ENCODE measurements around the gene CTXN1. TPM values are rescaled to one million over a fixed set of nuclear protein-coding genes. Genes with fewer than 3 reads are reported as not detected.
"Not testable (repeated sequence)": the region's sequence is repeated elsewhere in the genome, so short reads cannot be mapped to it uniquely, and the experiment has no call there.

Gene CTXN1
- 10 to 100 TPM in 2 of 3 donors, 1 to 10 TPM in 1; 10.0 to 16.1 (median 11.5) TPM for polyA plus RNA-seq (ENCODE audit: insufficient read length in 3 of 3)

GRCh38 chr19:7926021-7926726 is at the start of gene CTXN1:
Gene CTXN1, minus strand, starts transcription at chr19:7926135. Its CDS starts 597 bp downstream, at chr19:7925538.
- no peak for DNase-seq (ENCODE audit: low read depth in 3 of 3, low spot score in 2 of 3)

- no peak for DNase-seq (ENCODE audit: low read depth in 3 of 3, low spot score in 2 of 3)
Observed at GRCh38 chr19:7975037-7975436, 49.1 kb upstream of the CTXN1 start.

GRCh38 chr19:7973883-7974282 is 47.9 kb upstream of the CTXN1 start:
- no peak for DNase-seq (ENCODE audit: low read depth in 3 of 3, low spot score in 2 of 3)

- DNase-seq (ENCODE audit: low read depth in 3 of 3, low spot score in 2 of 3), result no peak
Observed at GRCh38 chr19:7971553-7972520, 45.9 kb upstream of the CTXN1 start.

- no peak for DNase-seq (ENCODE audit: low read depth in 3 of 3, low spot score in 2 of 3)
Observed at GRCh38 chr19:7970716-7971448, 44.9 kb upstream of the CTXN1 start.

- DNase-seq (ENCODE audit: low read depth in 3 of 3, low spot score in 2 of 3), result no peak
Observed at GRCh38 chr19:7969555-7969939, 43.6 kb upstream of the CTXN1 start.

GRCh38 chr19:7968796-7969554 is 43.0 kb upstream of the CTXN1 start:
- no peak for DNase-seq (ENCODE audit: low read depth in 3 of 3, low spot score in 2 of 3)

- no peak for DNase-seq (ENCODE audit: low read depth in 3 of 3, low spot score in 2 of 3)
Observed at GRCh38 chr19:7968008-7968795, 42.3 kb upstream of the CTXN1 start.

- DNase-seq (ENCODE audit: low read depth in 3 of 3, low spot score in 2 of 3), result no peak
Observed at GRCh38 chr19:7965921-7966665, 40.2 kb upstream of the CTXN1 start.

GRCh38 chr19:7965259-7965841 is 39.4 kb upstream of the CTXN1 start:
- DNase-seq (ENCODE audit: low read depth in 3 of 3, low spot score in 2 of 3), result no peak

GRCh38 chr19:7963566-7963965 is 37.6 kb upstream of the CTXN1 start:
- no peak for DNase-seq (ENCODE audit: low read depth in 3 of 3, low spot score in 2 of 3)

GRCh38 chr19:7962644-7963268 is 36.8 kb upstream of the CTXN1 start:
- DNase-seq (ENCODE audit: low read depth in 3 of 3, low spot score in 2 of 3), result no peak

GRCh38 chr19:7961920-7962626 is 36.1 kb upstream of the CTXN1 start:
- DNase-seq (ENCODE audit: low read depth in 3 of 3, low spot score in 2 of 3), result no peak

- not testable (repeated sequence) for DNase-seq (ENCODE audit: low read depth in 3 of 3, low spot score in 2 of 3)
Observed at GRCh38 chr19:7961082-7961481, 35.1 kb upstream of the CTXN1 start.

- DNase-seq (ENCODE audit: low read depth in 3 of 3, low spot score in 2 of 3), result no peak
Observed at GRCh38 chr19:7959211-7959610, 33.3 kb upstream of the CTXN1 start.

GRCh38 chr19:7955696-7956095 is 29.8 kb upstream of the CTXN1 start:
- no peak for DNase-seq (ENCODE audit: low read depth in 3 of 3, low spot score in 2 of 3)

- DNase-seq (ENCODE audit: low read depth in 3 of 3, low spot score in 2 of 3), result no peak
Observed at GRCh38 chr19:7953576-7953975, 27.6 kb upstream of the CTXN1 start.

Measured in right renal cortex interstitium (tissue), 3 donors.